Fibroblast of lung (primary cell): ENCODE results near the gene ACTR2. TPM values are rescaled to one million over a fixed set of nuclear protein-coding genes. Genes with fewer than 3 reads are reported as not detected.
"Not testable (repeated sequence)": the region's sequence is repeated elsewhere in the genome, so short reads cannot be mapped to it uniquely, and the experiment has no call there.

Experiments
- DNase-seq, 2 donors: peaks; one replicate each; pipeline versions ENCODE4 v3.0.0 to v3.0.0-alpha.2; 2010; ENCODE audit warnings: low read depth in 2 of 2
- H2AFZ ChIP-seq: 2 replicates; pipeline ENCODE4 v1.5.1; 2012; ENCODE audit warnings: low read length, control low read depth, inconsistent platforms
- H3K27ac ChIP-seq: 2 replicates; pipeline ENCODE4 v1.5.1; 2011; ENCODE audit warnings: low read length, control low read depth; ENCODE audit not compliant: insufficient read depth
- H3K27me3 ChIP-seq: 2 replicates; pipeline ENCODE4 v1.5.1; 2011; ENCODE audit warnings: mild to moderate bottlenecking, low read length; ENCODE audit not compliant: control insufficient read depth, insufficient read depth
- H3K36me3 ChIP-seq: 2 replicates; pipeline ENCODE4 v1.5.1; 2011; ENCODE audit warnings: low read length; ENCODE audit not compliant: control insufficient read depth, insufficient read depth
- H3K4me1 ChIP-seq: 2 replicates; pipeline ENCODE4 v1.5.1; 2011; ENCODE audit warnings: low read length; ENCODE audit not compliant: control insufficient read depth, insufficient read depth; ENCODE audit errors: extremely low read depth
- H3K4me2 ChIP-seq: 2 replicates; pipeline ENCODE4 v1.5.1; 2011; ENCODE audit warnings: low read length, control low read depth; ENCODE audit not compliant: insufficient read depth; ENCODE audit errors: extremely low read depth
- H3K4me3 ChIP-seq, 4 experiments: fragments of 200-600 bp in 1 of 4; sonication (generic) in 1 of 4; replicated peaks in 1 of 4; 2 replicates each; pipeline ENCODE4 v1.5.1; 2011 to 2016; ENCODE audit warnings: low read length in 4 of 4, low read depth in 3 of 4, mild to moderate bottlenecking in 3 of 4, control low read depth in 2 of 4, inconsistent platforms in 1 of 4, mixed read lengths in 1 of 4; ENCODE audit not compliant: insufficient read depth in 1 of 4; ENCODE audit errors: control extremely low read depth in 1 of 4
- H3K79me2 ChIP-seq: 2 replicates; pipeline ENCODE4 v1.5.1; 2012; ENCODE audit warnings: mild to moderate bottlenecking, low read length, inconsistent platforms; ENCODE audit not compliant: control insufficient read depth, insufficient read depth
- H3K9ac ChIP-seq: 2 replicates; pipeline ENCODE4 v1.5.1; 2011; ENCODE audit warnings: mild to moderate bottlenecking, low read length, control low read depth; ENCODE audit not compliant: insufficient read depth
- H3K9me3 ChIP-seq: 2 replicates; pipeline ENCODE4 v1.5.1; 2012; ENCODE audit warnings: low read depth, low read length; ENCODE audit not compliant: control insufficient read depth, insufficient read depth
- H4K20me1 ChIP-seq: 2 replicates; pipeline ENCODE4 v1.5.1; 2011; ENCODE audit warnings: low read length; ENCODE audit not compliant: control insufficient read depth, insufficient read depth; ENCODE audit errors: extremely low read depth
- CTCF ChIP-seq, 2 donors: IDR thresholded peaks in 1 of 2; conservative IDR thresholded peaks in 1 of 2; 1 replicate in 1 of 2; 2 replicates in 1 of 2; pipeline ENCODE4 v1.5.1; 2011 to 2012; ENCODE audit warnings: low read length in 2 of 2, control low read depth in 1 of 2, inconsistent platforms in 1 of 2, low read depth in 1 of 2, mild to moderate bottlenecking in 1 of 2
- EZH2 ChIP-seq: IDR thresholded peaks from 2 replicates; pipeline ENCODE4 v1.5.1; 2012; ENCODE audit warnings: low read length, control low read depth, mild to moderate bottlenecking; ENCODE audit errors: missing control alignments
- polyA plus RNA-seq, 2 donors: library from polyadenylated mRNA; depleted of rRNA in 1 of 2; stranded (reverse) in 1 of 2; unstranded in 1 of 2; fragments of >200 nt; gene quantifications; 2 replicates each; pipeline ENCODE4 v1.2.1, GENCODE V29; 2011 to 2012; ENCODE audit warnings: missing spikeins in 1 of 2
- total RNA-seq: library from RNA; depleted of rRNA; stranded (reverse); fragments of >200 nt; gene quantifications from 2 replicates; pipeline ENCODE4 v1.2.1, GENCODE V29; 2014

The ACTR2 gene
- total and polyA plus RNA-seq, 2 donors (not counting 1 experiment from before 2014, with no cell fraction given), result 90.2 to 192 TPM

- no peaks in the 10 kb centered on the region for H3K27me3 ChIP-seq
- H3K4me2 ChIP-seq, result no peak overlapping the region
- no peak overlapping the region for H3K9ac ChIP-seq
- no peaks in the 10 kb centered on the region for H3K9me3 ChIP-seq
- no peak overlapping the region for H2AFZ ChIP-seq
- H3K4me3 ChIP-seq, result no peak overlapping the region
- no peaks in the 10 kb centered on the region for H3K36me3 ChIP-seq
- H3K79me2 ChIP-seq, result peaks cover 12% of the 10 kb centered on the region
- no peak for DNase-seq
- H3K4me1 ChIP-seq, result no peaks in the 10 kb centered on the region
- TF ChIP-seq CTCF (conservative IDR thresholded peaks at IDR 0.05 in 1 of 2, IDR thresholded peaks at IDR 0.05 in 1 of 2; ENCODE audit: low read depth in 1 of 2, low read length in 2 of 2) (no peak), EZH2 (no peak)
- no peaks in the 10 kb centered on the region for H4K20me1 ChIP-seq
- no peak overlapping the region for H3K27ac ChIP-seq
Observed at GRCh38 chr2:65252640-65253039, 25.0 kb downstream of the ACTR2 start.

DNA sequence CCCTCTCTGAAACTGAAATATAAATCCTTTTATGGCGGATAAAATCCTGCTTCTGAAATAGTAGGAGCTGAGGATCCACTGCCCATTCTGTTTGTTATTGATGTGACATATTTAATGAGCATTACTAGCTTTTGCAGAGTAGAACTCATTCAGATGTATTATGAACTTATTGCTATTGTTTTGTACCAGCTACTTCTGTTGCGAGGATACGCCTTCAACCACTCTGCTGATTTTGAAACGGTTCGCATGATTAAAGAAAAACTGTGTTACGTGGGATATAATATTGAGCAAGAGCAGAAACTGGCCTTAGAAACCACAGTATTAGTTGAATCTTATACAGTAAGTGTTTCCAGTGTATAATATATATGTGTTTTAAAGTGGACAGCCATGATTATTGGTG is 27.7 kb downstream of the ACTR2 start:
- no peak overlapping the region for H3K27ac ChIP-seq
- no peak for DNase-seq
- H3K4me2 ChIP-seq, result no peak overlapping the region
- no peak overlapping the region for H2AFZ ChIP-seq
- no peaks in the 10 kb centered on the region for H4K20me1 ChIP-seq
- no peaks in the 10 kb centered on the region for H3K9me3 ChIP-seq
- H3K4me1 ChIP-seq, result no peaks in the 10 kb centered on the region
- TF ChIP-seq EZH2 (no peak), CTCF (conservative IDR thresholded peaks at IDR 0.05 in 1 of 2, IDR thresholded peaks at IDR 0.05 in 1 of 2; ENCODE audit: low read depth in 1 of 2, low read length in 2 of 2) (no peak)
- H3K9ac ChIP-seq, result no peak overlapping the region
- peaks cover 2% of the 10 kb centered on the region for H3K79me2 ChIP-seq
- H3K36me3 ChIP-seq, result no peaks in the 10 kb centered on the region
- H3K4me3 ChIP-seq, result no peak overlapping the region
- H3K27me3 ChIP-seq, result no peaks in the 10 kb centered on the region

DNA sequence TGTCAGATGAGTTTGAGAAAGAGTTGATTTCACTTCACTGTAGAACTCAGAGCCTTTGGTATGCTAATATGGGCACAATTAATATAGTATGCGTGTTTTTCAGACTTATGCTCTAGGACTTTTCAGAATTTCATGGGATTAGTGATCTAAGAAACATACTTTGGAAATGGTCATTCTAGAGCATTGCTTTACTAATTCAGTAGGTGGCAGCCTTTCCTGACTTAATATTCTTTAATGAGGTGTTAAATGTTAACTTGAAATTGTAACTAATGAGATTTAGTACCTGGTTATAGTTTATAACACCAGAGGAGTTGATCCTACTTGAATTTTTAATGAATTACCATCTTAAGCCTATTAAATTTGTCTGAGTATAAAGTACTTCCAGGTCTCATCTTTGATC is 28.4 kb downstream of the ACTR2 start:
- Histone ChIP-seq H3K4me2 (no peak overlapping the region), H3K36me3 (no peaks in the 10 kb centered on the region), H3K9me3 (no peaks in the 10 kb centered on the region), H4K20me1 (no peaks in the 10 kb centered on the region), H2AFZ (no peak overlapping the region), H3K27me3 (no peaks in the 10 kb centered on the region), H3K9ac (no peak overlapping the region), H3K27ac (no peak overlapping the region), H3K4me1 (no peaks in the 10 kb centered on the region), H3K79me2 (peaks cover 2% of the 10 kb centered on the region), H3K4me3 (no peak overlapping the region)
- TF ChIP-seq EZH2 (no peak), CTCF (conservative IDR thresholded peaks at IDR 0.05 in 1 of 2, IDR thresholded peaks at IDR 0.05 in 1 of 2; ENCODE audit: low read depth in 1 of 2, low read length in 2 of 2) (no peak)
- DNase-seq, result no peak

GRCh38 chr2:65257866-65258265 is 30.2 kb downstream of the ACTR2 start:
- not testable (repeated sequence) for H3K36me3 ChIP-seq, H3K4me3 ChIP-seq, H3K27ac ChIP-seq, H3K4me1 ChIP-seq, H3K27me3 ChIP-seq, H4K20me1 ChIP-seq, H3K4me2 ChIP-seq, H3K79me2 ChIP-seq, H3K9ac ChIP-seq, DNase-seq, H2AFZ ChIP-seq, H3K9me3 ChIP-seq
